ENCODE measurements around the gene SSBP4. TPM values are rescaled to one million over a fixed set of nuclear protein-coding genes. Genes with fewer than 3 reads are reported as not detected.

Gene SSBP4
- total RNA-seq, 1 donor = 77.8 TPM

DNA sequence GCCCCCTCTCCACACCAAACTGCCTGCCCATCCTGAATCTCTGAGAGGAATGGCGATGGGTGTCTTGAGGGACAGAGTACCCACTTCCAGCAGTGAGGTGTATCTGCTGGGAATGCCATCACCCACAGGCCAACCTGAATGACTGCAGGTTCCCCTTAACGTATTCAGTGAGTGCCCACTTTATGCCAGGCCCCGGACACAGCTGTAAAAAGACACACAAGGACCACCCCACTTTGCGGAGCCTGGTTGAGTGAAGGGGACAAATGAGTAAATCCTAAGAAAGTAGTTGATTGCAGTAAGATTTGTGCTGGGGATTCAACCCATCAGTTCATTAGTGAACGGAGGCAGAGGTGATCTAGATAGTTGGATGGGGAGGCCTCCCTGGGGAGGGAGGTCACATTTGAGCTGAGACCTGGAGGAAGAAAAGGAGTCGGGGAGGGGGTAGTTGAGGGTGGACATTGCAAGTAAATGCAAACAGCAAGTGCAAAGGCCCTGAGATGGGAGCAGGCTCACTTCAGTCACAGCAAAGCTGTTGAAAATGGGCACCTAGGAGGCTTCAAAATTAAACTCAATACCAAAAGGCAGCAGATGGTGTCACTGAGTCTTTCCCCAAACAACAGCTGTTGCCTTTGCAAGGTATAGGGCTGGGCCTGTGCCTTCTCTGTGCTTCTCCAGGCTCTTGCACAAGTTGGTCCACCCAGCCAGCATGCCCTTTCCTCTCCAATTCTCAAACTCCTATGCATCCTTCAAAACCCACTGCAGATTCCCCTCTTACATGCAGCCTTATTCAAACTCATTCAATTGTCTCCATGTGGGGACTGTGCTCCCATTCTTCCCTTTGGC is 28.9 kb upstream of the SSBP4 start:
- peak; percentile 42 for DNase-seq (ENCODE audit: insufficient read length, low spot score, missing footprints)
- no peak overlapping the region for H3K4me3 ChIP-seq (ENCODE audit: insufficient read depth, low read length)

DNA sequence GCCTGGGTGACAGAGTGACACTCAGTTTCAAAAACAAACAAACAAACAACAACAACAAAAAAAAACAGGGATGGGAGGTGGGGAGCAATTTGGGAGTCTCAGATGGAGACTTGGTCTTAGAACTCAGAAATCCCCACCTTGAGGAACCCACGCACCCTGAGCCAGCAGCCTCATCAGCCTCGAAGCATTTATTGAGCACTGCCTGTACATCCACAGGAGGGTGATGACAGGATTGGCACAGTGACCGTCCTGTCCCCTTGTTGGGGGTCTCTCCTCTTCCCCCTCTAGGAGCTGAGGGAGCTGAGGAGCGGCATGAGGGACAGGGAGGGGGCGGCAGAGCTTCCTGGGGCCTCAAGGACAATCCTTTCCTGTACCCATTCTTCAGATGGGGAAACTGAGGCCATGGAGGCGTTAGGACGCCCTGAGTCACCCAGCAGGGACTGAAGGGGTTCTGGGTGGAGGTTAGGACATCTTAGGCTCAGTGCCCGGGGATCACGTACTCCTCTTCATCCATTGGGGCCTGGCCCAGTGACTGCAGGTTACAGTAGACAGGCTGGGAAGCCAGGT is 27.6 kb upstream of the SSBP4 start:
- Histone ChIP-seq H3K36me3 (ENCODE audit: insufficient read depth, low read length) (peaks cover 14% of the 10 kb centered on the region), H3K79me2 (ENCODE audit: insufficient read depth, low read length) (peaks cover 9% of the 10 kb centered on the region), H4K20me1 (ENCODE audit: insufficient read depth, low read length) (no peaks in the 10 kb centered on the region), H3K4me2 (ENCODE audit: insufficient read depth, low read length) (no peak overlapping the region), H3K4me1 (ENCODE audit: insufficient read depth, low read length) (peaks cover 9% of the 10 kb centered on the region), H3K9me3 (ENCODE audit: low read depth, low read length) (no peaks in the 10 kb centered on the region), H3K4me3 (ENCODE audit: insufficient read depth, low read length) (no peak overlapping the region), H3K27ac (ENCODE audit: low read depth, low read length) (no peak overlapping the region), H2AFZ (ENCODE audit: low read length) (no peak overlapping the region), H3K27me3 (ENCODE audit: insufficient read depth, low read length) (peaks cover 1% of the 10 kb centered on the region)
- DNase-seq (ENCODE audit: insufficient read length, low spot score, missing footprints) = peak; percentile 69
- TF ChIP-seq, protein P1, sequence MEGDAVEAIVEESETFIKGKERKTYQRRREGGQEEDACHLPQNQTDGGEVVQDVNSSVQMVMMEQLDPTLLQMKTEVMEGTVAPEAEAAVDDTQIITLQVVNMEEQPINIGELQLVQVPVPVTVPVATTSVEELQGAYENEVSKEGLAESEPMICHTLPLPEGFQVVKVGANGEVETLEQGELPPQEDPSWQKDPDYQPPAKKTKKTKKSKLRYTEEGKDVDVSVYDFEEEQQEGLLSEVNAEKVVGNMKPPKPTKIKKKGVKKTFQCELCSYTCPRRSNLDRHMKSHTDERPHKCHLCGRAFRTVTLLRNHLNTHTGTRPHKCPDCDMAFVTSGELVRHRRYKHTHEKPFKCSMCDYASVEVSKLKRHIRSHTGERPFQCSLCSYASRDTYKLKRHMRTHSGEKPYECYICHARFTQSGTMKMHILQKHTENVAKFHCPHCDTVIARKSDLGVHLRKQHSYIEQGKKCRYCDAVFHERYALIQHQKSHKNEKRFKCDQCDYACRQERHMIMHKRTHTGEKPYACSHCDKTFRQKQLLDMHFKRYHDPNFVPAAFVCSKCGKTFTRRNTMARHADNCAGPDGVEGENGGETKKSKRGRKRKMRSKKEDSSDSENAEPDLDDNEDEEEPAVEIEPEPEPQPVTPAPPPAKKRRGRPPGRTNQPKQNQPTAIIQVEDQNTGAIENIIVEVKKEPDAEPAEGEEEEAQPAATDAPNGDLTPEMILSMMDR (IDR thresholded peaks at IDR 0.05; ENCODE audit: extremely low read depth, low read depth, low read length) = no peak

More for the DNA sequence above, 28.9 kb upstream of the SSBP4 start:
- Histone ChIP-seq H3K9me3 (ENCODE audit: low read depth, low read length) (no peaks in the 10 kb centered on the region), H3K4me1 (ENCODE audit: insufficient read depth, low read length) (peaks cover 14% of the 10 kb centered on the region), H3K36me3 (ENCODE audit: insufficient read depth, low read length) (peaks cover 14% of the 10 kb centered on the region), H3K27ac (ENCODE audit: low read depth, low read length) (no peak overlapping the region), H3K79me2 (ENCODE audit: insufficient read depth, low read length) (peaks cover 12% of the 10 kb centered on the region), H3K4me2 (ENCODE audit: insufficient read depth, low read length) (no peak overlapping the region), H2AFZ (ENCODE audit: low read length) (no peak overlapping the region), H3K27me3 (ENCODE audit: insufficient read depth, low read length) (no peaks in the 10 kb centered on the region), H4K20me1 (ENCODE audit: insufficient read depth, low read length) (no peaks in the 10 kb centered on the region)
- TF ChIP-seq, protein P1 (IDR thresholded peaks at IDR 0.05; ENCODE audit: extremely low read depth, low read depth, low read length) = no peak

DNA sequence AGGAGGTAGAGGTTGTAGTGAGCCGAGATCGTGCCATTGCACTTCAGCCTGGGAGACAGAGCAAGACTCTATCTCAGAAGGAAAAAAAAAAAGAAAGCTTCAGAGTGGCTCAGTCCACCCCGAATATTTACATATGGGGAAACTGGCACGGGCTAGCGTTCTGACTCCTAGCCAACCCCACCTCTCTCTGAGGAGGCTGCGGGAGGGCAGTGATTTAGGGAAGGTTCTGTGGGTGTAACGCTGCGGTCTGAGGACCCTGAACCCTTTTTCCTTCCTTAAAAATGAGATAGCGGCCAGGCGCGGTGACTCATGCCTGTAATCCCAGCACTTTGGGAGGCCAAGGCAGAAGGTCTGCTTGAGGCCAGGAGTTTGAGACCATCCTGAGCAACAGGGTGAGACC is 26.8 kb upstream of the SSBP4 start:
- peaks cover 9% of the 10 kb centered on the region for H3K27me3 ChIP-seq (ENCODE audit: insufficient read depth, low read length)
- TF ChIP-seq, protein P1 (IDR thresholded peaks at IDR 0.05; ENCODE audit: extremely low read depth, low read depth, low read length) = no peak

DNA sequence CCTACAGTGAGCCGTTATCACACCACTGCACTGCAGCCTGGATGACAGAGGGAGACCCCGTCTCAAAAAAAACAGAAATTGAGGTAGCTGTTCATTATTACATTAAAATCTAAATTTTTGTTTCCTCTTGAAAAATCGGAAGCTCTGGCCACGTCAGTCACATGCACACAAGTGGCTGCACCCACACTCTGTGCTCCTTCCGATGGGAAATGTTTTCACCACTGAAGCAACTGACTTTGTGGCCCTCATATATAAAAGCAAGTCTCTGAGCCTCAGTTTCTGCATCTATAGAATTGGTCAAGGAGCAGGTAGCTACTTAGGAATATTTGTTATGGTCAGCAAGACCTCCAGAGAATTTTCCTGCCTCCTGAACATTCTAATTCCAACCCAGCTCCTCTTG is 26.3 kb upstream of the SSBP4 start:
- peak; percentile 74 for DNase-seq (ENCODE audit: insufficient read length, low spot score, missing footprints)
- no peaks in the 10 kb centered on the region for H4K20me1 ChIP-seq (ENCODE audit: insufficient read depth, low read length)
- H2AFZ ChIP-seq (ENCODE audit: low read length) = no peak overlapping the region
- no peaks in the 10 kb centered on the region for H3K9me3 ChIP-seq (ENCODE audit: low read depth, low read length)
- H3K4me2 ChIP-seq (ENCODE audit: insufficient read depth, low read length) = no peak overlapping the region
- H3K4me1 ChIP-seq (ENCODE audit: insufficient read depth, low read length) = peaks cover 18% of the 10 kb centered on the region
- H3K4me3 ChIP-seq (ENCODE audit: insufficient read depth, low read length) = no peak overlapping the region
- no peak overlapping the region for H3K27ac ChIP-seq (ENCODE audit: low read depth, low read length)
- H3K27me3 ChIP-seq (ENCODE audit: insufficient read depth, low read length) = peaks cover 15% of the 10 kb centered on the region
- H3K36me3 ChIP-seq (ENCODE audit: insufficient read depth, low read length) = peaks cover 14% of the 10 kb centered on the region
- H3K79me2 ChIP-seq (ENCODE audit: insufficient read depth, low read length) = peaks cover 2% of the 10 kb centered on the region
- TF ChIP-seq, protein P1 (IDR thresholded peaks at IDR 0.05; ENCODE audit: extremely low read depth, low read depth, low read length) = no peak

More for the DNA sequence above, 26.8 kb upstream of the SSBP4 start:
- Histone ChIP-seq H3K27ac (ENCODE audit: low read depth, low read length) (no peak overlapping the region), H3K9me3 (ENCODE audit: low read depth, low read length) (no peaks in the 10 kb centered on the region), H3K4me3 (ENCODE audit: insufficient read depth, low read length) (no peak overlapping the region), H4K20me1 (ENCODE audit: insufficient read depth, low read length) (no peaks in the 10 kb centered on the region), H3K4me2 (ENCODE audit: insufficient read depth, low read length) (peak overlapping the region; percentile 19), H3K36me3 (ENCODE audit: insufficient read depth, low read length) (peaks cover 14% of the 10 kb centered on the region), H3K79me2 (ENCODE audit: insufficient read depth, low read length) (peaks cover 2% of the 10 kb centered on the region), H2AFZ (ENCODE audit: low read length) (peak overlapping the region; percentile 41), H3K4me1 (ENCODE audit: insufficient read depth, low read length) (peaks cover 15% of the 10 kb centered on the region)
- peak; percentile 85 for DNase-seq (ENCODE audit: insufficient read length, low spot score, missing footprints)
